Tibial nerve (tissue), 4 donors: ENCODE measurements around the gene ATP11A.

Experiments
- CTCF ChIP-seq, 5 experiments: fragments of 200-600 bp in 3 of 5; fragments of 450-650 bp in 2 of 5; sonication (generic) in 3 of 5; IDR thresholded peaks; one replicate each; pipeline ENCODE4 v1.5.1; 2016 to 2019; ENCODE audit warnings: antibody characterized with exemption in 5 of 5, mild to moderate bottlenecking in 3 of 5, moderate library complexity in 2 of 5
- EP300 ChIP-seq, 2 donors: sonication (generic); formaldehyde crosslinking; IDR thresholded peaks; one replicate each; pipeline ENCODE4 v1.6.1; 2017; ENCODE audit warnings: antibody characterized with exemption in 2 of 2, mild to moderate bottlenecking in 1 of 2

- TF ChIP-seq CTCF (IDR thresholded peaks at IDR 0.05) (no peak), EP300 (IDR thresholded peaks at IDR 0.05) (no peak)
Observed at GRCh38 chr13:112804374-112804773, 114.5 kb downstream of the ATP11A start.
